ENCODE data around the gene CFAP74.
A peak's percentile ranks its signal among the peaks of the same experiment; 100 is the strongest.

CFAP74 gene

GRCh38 chr1:1969953-1970716 lies 33.5 kb downstream of the CFAP74 start:
- DNase-seq (ENCODE audit: low read depth) = no peak

- no peak for DNase-seq (ENCODE audit: low read depth)
Observed at GRCh38 chr1:1969505-1969900, 34.1 kb downstream of the CFAP74 start.

GRCh38 chr1:1968767-1969504 lies 34.6 kb downstream of the CFAP74 start:
- DNase-seq (ENCODE audit: low read depth) = no peak

GRCh38 chr1:1967879-1968278 lies 35.7 kb downstream of the CFAP74 start:
- no peak for DNase-seq (ENCODE audit: low read depth)

- no peak for DNase-seq (ENCODE audit: low read depth)
Observed at GRCh38 chr1:1967151-1967550, 36.4 kb downstream of the CFAP74 start.

GRCh38 chr1:1966071-1966740 lies 37.4 kb downstream of the CFAP74 start:
- DNase-seq (ENCODE audit: low read depth) = no peak

GRCh38 chr1:1965546-1965945 lies 38.0 kb downstream of the CFAP74 start:
- DNase-seq (ENCODE audit: low read depth) = no peak

GRCh38 chr1:1964811-1965210 lies 38.8 kb downstream of the CFAP74 start:
- DNase-seq (ENCODE audit: low read depth) = no peak

GRCh38 chr1:1963570-1963969 lies 40.0 kb downstream of the CFAP74 start:
- no peak for DNase-seq (ENCODE audit: low read depth)

GRCh38 chr1:1962752-1963151 lies 40.8 kb downstream of the CFAP74 start:
- no peak for DNase-seq (ENCODE audit: low read depth)

- DNase-seq (ENCODE audit: low read depth) = no peak
Observed at GRCh38 chr1:1960480-1961196, 42.9 kb downstream of the CFAP74 start.

GRCh38 chr1:1959840-1960479 lies 43.6 kb downstream of the CFAP74 start:
- peak; percentile 52 for DNase-seq (ENCODE audit: low read depth)

- DNase-seq (ENCODE audit: low read depth) = no peak
Observed at GRCh38 chr1:1959459-1959839, 44.1 kb downstream of the CFAP74 start.

- no peak for DNase-seq (ENCODE audit: low read depth)
Observed at GRCh38 chr1:1958071-1958541, 45.5 kb downstream of the CFAP74 start.

- DNase-seq (ENCODE audit: low read depth) = no peak
Observed at GRCh38 chr1:1957533-1957961, 46.0 kb downstream of the CFAP74 start.

GRCh38 chr1:1956586-1957532 lies 46.7 kb downstream of the CFAP74 start:
- DNase-seq (ENCODE audit: low read depth) = no peak

GRCh38 chr1:1956101-1956500 lies 47.5 kb downstream of the CFAP74 start:
- no peak for DNase-seq (ENCODE audit: low read depth)

GRCh38 chr1:1955621-1956094 lies 47.9 kb downstream of the CFAP74 start:
- DNase-seq (ENCODE audit: low read depth) = no peak

- no peak for DNase-seq (ENCODE audit: low read depth)
Observed at GRCh38 chr1:1954831-1955441, 48.6 kb downstream of the CFAP74 start.

GRCh38 chr1:1954015-1954414 lies 49.6 kb downstream of the CFAP74 start:
- DNase-seq (ENCODE audit: low read depth) = no peak
